Measurements from ENCODE around the gene SULT4A1. TPM values are rescaled to one million over a fixed set of nuclear protein-coding genes. Genes with fewer than 3 reads are reported as not detected.

SULT4A1 gene
- total and polyA plus RNA-seq, 2 of the 8 experiments (the other 6 are each of a cell fraction or from before 2014, with no cell fraction given): 9.1 to 11.8 TPM

- H3K79me1 ChIP-seq (ENCODE audit: low read depth, low read length): no peaks in the 10 kb centered on the region
- no peaks in the 10 kb centered on the region for H3K79me2 ChIP-seq (ENCODE audit: control insufficient read depth in 1 of 2, insufficient read depth in 2 of 2, low read length in 2 of 2)
- H4K8ac ChIP-seq (ENCODE audit: extremely low read depth, insufficient read depth, low read length): no peak overlapping the region
- no peak overlapping the region for H2BK12ac ChIP-seq (ENCODE audit: low read depth, low read length)
- H3K18ac ChIP-seq (ENCODE audit: extremely low read depth, low read length): no peak overlapping the region
- H2BK20ac ChIP-seq (ENCODE audit: low read length): no peak overlapping the region
- H2AK5ac ChIP-seq (ENCODE audit: low read depth, low read length): no peak overlapping the region
- peak overlapping the region; percentile 25 for H3K4ac ChIP-seq (replicated peaks; ENCODE audit: insufficient read length, low read depth, low read length)
- H3K4me1 ChIP-seq (replicated peaks in 1 of 4; ENCODE audit: control insufficient read depth in 3 of 4, insufficient read depth in 4 of 4, low read length in 3 of 4): peaks cover 0 to 6% (median 0%) of the 10 kb centered on the region in 4 experiments; a peak in 3 of 7 replicates
- no peak overlapping the region for H4K91ac ChIP-seq (replicated peaks; ENCODE audit: insufficient read length, low read length)
- H3K9me3 ChIP-seq (ENCODE audit: insufficient read depth in 2 of 2, low read depth in 1 of 2, low read length in 1 of 2): no peaks in the 10 kb centered on the region
- H3K23me2 ChIP-seq (ENCODE audit: low read depth, low read length): peaks cover 4% of the 10 kb centered on the region; the same call in 1 of the 2 replicates
- no peak overlapping the region for H3K56ac ChIP-seq (replicated peaks; ENCODE audit: insufficient read length, low read depth, low read length)
- WGBS, 2 experiments (ENCODE audit: extremely low coverage in 1 of 2, insufficient coverage in 1 of 2, insufficient read length in 1 of 2, insufficient replicate concordance in 2 of 2, low coverage in 1 of 2, low lambda C conversion rate in 2 of 2, missing lambda C conversion rate in 1 of 2): 80% methylated on average over 7 of the region's 7 CpGs; no CpG with 5 or more reads in 1 of the 2 experiments
- H4K5ac ChIP-seq (ENCODE audit: insufficient read length, low read depth, low read length): no peak overlapping the region
- H3K27ac ChIP-seq (ENCODE audit: low read depth, low read length): no peak overlapping the region
- H2BK15ac ChIP-seq (ENCODE audit: low read length): no peak overlapping the region
- no peak overlapping the region for H3K9ac ChIP-seq (replicated peaks in 1 of 4; ENCODE audit: extremely low read depth in 1 of 4, low read depth in 3 of 4, low read length in 3 of 4)
- no peaks in the 10 kb centered on the region for H3K27me3 ChIP-seq (replicated peaks in 1 of 4; ENCODE audit: control insufficient read depth in 3 of 4, extremely low read depth in 1 of 4, insufficient read depth in 3 of 4, low read length in 3 of 4)
- H2AFZ ChIP-seq (ENCODE audit: low read length): no peak overlapping the region
- no peak overlapping the region for H3K14ac ChIP-seq (ENCODE audit: insufficient read length)
- FAIRE-seq: no peak
- ChIA-PET POLR2A (ENCODE audit: partially characterized antibody) (no interaction called here), CTCF (ENCODE audit: partially characterized antibody) (interaction anchor here (0.5 to 3.3 kb wide), 6 partner anchors 10 to 82 kb away, joined by 3 to 23 read pairs (median 6); no protein-coding TSS in a partner anchor)
- H4K20me1 ChIP-seq (replicated peaks in 1 of 2; ENCODE audit: control insufficient read depth in 1 of 2, insufficient read depth in 2 of 2, low read length in 2 of 2): no peaks in the 10 kb centered on the region
- no peak overlapping the region for H2BK120ac ChIP-seq (replicated peaks; ENCODE audit: low read depth, low read length)
- H3K36me3 ChIP-seq (ENCODE audit: control insufficient read depth in 2 of 4, insufficient read depth in 4 of 4, low read length in 3 of 4): no peaks in the 10 kb centered on the region
- no peak for DNase-seq (ENCODE audit: low read depth in 1 of 2, low spot score in 2 of 2)
- H2BK5ac ChIP-seq (ENCODE audit: low read depth, low read length): no peak overlapping the region
- H3K23ac ChIP-seq (ENCODE audit: insufficient read length): no peak overlapping the region
- H3K4me3 ChIP-seq (ENCODE audit: extremely low read depth in 1 of 4, insufficient read depth in 2 of 4, low read depth in 3 of 4, low read length in 4 of 4): no peak overlapping the region
- H3K4me2 ChIP-seq (ENCODE audit: insufficient read depth in 1 of 2, low read depth in 2 of 2, low read length in 2 of 2): no peak overlapping the region
- TF ChIP-seq TBP (IDR thresholded peaks at IDR 0.05; ENCODE audit: low read depth, low read length): no peak
Measured at GRCh38 chr22:43795320-43795719, 67.0 kb downstream of the SULT4A1 start.
